K562 (cell line): ENCODE results near the gene GNAQ.

Experiments used
- ARNT ChIP-seq, 2 experiments: fragments of 450-650 bp; IDR thresholded peaks; 2 replicates each; pipeline ENCODE4 v1.6.1; 2016; ENCODE audit warnings: mild to moderate bottlenecking in 1 of 2
- EP300 ChIP-seq: IDR thresholded peaks from 2 replicates; pipeline ENCODE4 v1.6.1; 2012; ENCODE audit warnings: low read length, improper control_type of control experiment
- FOXM1 ChIP-seq, 2 experiments: fragments of 450-650 bp in 1 of 2; sonication (generic) in 1 of 2; formaldehyde crosslinking in 1 of 2; IDR thresholded peaks; 2 replicates each; pipeline versions ENCODE4 v1.6.1 to v1.9.0; 2017 to 2022; ENCODE audit warnings: low read depth in 2 of 2, mild to moderate bottlenecking in 2 of 2, missing genetic modification reagents in 1 of 2, moderate library complexity in 1 of 2
- GTF2F1 ChIP-seq: IDR thresholded peaks from 2 replicates; pipeline ENCODE4 v1.6.1; 2011; ENCODE audit warnings: low read depth, low read length, improper control_type of control experiment
- HMG20A ChIP-seq: fragments of 450-650 bp; formaldehyde crosslinking; conservative IDR thresholded peaks from 2 replicates; pipeline ENCODE4 v1.4.0; 2020; ENCODE audit warnings: mild to moderate bottlenecking, mixed read lengths
- MED1 ChIP-seq: sonication (generic); formaldehyde crosslinking; IDR thresholded peaks from 2 replicates; pipeline ENCODE4 v1.8.1; 2023; ENCODE audit warnings: missing genetic modification reagents, borderline replicate concordance
- MXI1 ChIP-seq: IDR thresholded peaks from 2 replicates; pipeline ENCODE4 v1.6.1; 2011; ENCODE audit warnings: low read depth, mild to moderate bottlenecking, improper control_type of control experiment, low read length
- ZBTB8A ChIP-seq: fragments of 450-650 bp; IDR thresholded peaks from 2 replicates; pipeline ENCODE4 v1.6.1; 2018; ENCODE audit warnings: mild to moderate bottlenecking, moderate library complexity; ENCODE audit not compliant: partially characterized antibody
- TF ChIP-seq, protein P1 (sequence below), 2 experiments: fragments of 450-650 bp; IDR thresholded peaks; 2 replicates each; pipeline ENCODE4 v1.6.1; 2016
- TF ChIP-seq, protein P2 (sequence below), 3 experiments: IDR thresholded peaks in 2 of 3; conservative IDR thresholded peaks in 1 of 3; 2 replicates each; pipeline ENCODE4 v1.5.1; 2011 to 2012; ENCODE audit warnings: low read length in 3 of 3, mild to moderate bottlenecking in 3 of 3, control low read depth in 2 of 3, improper control_type of control experiment in 1 of 3, inconsistent platforms in 1 of 3, low read depth in 1 of 3, mixed read lengths in 1 of 3, moderate library complexity in 1 of 3; ENCODE audit not compliant: insufficient read depth in 2 of 3
- TF ChIP-seq, protein P3 (sequence below): fragments of 450-650 bp; IDR thresholded peaks from 2 replicates; pipeline ENCODE4 v1.6.1; 2016; ENCODE audit warnings: missing biosample characterization, missing genetic modification characterization

DNA sequence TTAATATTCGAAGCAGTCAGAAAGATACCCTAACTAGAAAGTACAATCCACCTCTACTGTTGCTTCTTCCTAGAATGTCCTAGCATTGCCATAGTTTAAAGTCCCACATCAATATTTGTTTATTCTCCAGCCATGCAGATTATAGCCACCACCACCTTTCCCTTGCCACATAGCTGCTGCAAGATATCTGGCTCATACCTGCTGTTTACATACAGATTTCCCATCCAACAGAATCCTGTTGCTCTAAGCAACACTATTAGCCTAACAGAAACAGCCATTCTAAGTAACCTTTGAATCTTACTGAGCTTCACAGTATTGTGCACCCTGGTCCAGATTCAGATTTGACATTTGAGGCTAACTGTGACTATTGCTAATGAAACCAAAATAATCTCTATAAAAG lies 45.6 kb downstream of the GNAQ start:
- TF ChIP-seq MXI1 (no peak), EP300 (no peak), ZBTB8A (no peak), FOXM1 (IDR thresholded peaks at IDR 0.05; ENCODE audit: low read depth) (no peak), FOXM1 (CRISPR knock-in tag; IDR thresholded peaks at IDR 0.05; ENCODE audit: low read depth) (no peak), MED1 (CRISPR knock-in tag) (no peak), HMG20A (CRISPR knock-in tag) (no peak), GTF2F1 (no peak), ARNT (IDR thresholded peaks at IDR 0.05) (no peak)
- TF ChIP-seq, protein P1, sequence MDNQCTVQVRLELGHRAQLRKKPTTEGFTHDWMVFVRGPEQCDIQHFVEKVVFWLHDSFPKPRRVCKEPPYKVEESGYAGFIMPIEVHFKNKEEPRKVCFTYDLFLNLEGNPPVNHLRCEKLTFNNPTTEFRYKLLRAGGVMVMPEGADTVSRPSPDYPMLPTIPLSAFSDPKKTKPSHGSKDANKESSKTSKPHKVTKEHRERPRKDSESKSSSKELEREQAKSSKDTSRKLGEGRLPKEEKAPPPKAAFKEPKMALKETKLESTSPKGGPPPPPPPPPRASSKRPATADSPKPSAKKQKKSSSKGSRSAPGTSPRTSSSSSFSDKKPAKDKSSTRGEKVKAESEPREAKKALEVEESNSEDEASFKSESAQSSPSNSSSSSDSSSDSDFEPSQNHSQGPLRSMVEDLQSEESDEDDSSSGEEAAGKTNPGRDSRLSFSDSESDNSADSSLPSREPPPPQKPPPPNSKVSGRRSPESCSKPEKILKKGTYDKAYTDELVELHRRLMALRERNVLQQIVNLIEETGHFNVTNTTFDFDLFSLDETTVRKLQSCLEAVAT (IDR thresholded peaks at IDR 0.05): no peak
- TF ChIP-seq, protein P2, sequence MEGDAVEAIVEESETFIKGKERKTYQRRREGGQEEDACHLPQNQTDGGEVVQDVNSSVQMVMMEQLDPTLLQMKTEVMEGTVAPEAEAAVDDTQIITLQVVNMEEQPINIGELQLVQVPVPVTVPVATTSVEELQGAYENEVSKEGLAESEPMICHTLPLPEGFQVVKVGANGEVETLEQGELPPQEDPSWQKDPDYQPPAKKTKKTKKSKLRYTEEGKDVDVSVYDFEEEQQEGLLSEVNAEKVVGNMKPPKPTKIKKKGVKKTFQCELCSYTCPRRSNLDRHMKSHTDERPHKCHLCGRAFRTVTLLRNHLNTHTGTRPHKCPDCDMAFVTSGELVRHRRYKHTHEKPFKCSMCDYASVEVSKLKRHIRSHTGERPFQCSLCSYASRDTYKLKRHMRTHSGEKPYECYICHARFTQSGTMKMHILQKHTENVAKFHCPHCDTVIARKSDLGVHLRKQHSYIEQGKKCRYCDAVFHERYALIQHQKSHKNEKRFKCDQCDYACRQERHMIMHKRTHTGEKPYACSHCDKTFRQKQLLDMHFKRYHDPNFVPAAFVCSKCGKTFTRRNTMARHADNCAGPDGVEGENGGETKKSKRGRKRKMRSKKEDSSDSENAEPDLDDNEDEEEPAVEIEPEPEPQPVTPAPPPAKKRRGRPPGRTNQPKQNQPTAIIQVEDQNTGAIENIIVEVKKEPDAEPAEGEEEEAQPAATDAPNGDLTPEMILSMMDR (IDR thresholded peaks at IDR 0.05 in 2 of 3, conservative IDR thresholded peaks at IDR 0.05 in 1 of 3; ENCODE audit: insufficient read depth in 2 of 3, low read depth in 1 of 3, low read length in 3 of 3): no peak
- TF ChIP-seq, protein P3, sequence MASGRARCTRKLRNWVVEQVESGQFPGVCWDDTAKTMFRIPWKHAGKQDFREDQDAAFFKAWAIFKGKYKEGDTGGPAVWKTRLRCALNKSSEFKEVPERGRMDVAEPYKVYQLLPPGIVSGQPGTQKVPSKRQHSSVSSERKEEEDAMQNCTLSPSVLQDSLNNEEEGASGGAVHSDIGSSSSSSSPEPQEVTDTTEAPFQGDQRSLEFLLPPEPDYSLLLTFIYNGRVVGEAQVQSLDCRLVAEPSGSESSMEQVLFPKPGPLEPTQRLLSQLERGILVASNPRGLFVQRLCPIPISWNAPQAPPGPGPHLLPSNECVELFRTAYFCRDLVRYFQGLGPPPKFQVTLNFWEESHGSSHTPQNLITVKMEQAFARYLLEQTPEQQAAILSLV: no peak
